Right atrium auricular region (tissue), 2 donors: ENCODE data around the gene IVNS1ABP. TPM values are rescaled to one million over a fixed set of nuclear protein-coding genes. Genes with fewer than 3 reads are reported as not detected.

Experiments
- DNase-seq: peaks from one replicate; pipeline ENCODE4 v3.0.0-alpha.2; 2019; ENCODE audit warnings: low spot score
- H3K27ac ChIP-seq, 2 donors: fragments of 200-600 bp; sonication (generic); 1 replicate in 1 of 2; 2 replicates in 1 of 2; pipeline ENCODE4 v1.5.1; 2016 to 2019
- H3K27me3 ChIP-seq, 2 donors: fragments of 200-600 bp; sonication (generic); one replicate each; pipeline versions ENCODE4 v1.5.1 to v1.6.0; 2017 to 2019
- H3K36me3 ChIP-seq: fragments of 200-600 bp; sonication (generic); one replicate; pipeline ENCODE4 v1.5.1; 2016
- H3K4me1 ChIP-seq, 2 donors: fragments of 200-600 bp; sonication (generic); one replicate each; pipeline versions ENCODE4 v1.5.1 to v1.6.0; 2017 to 2019
- H3K4me3 ChIP-seq, 2 donors: fragments of 200-600 bp; sonication (generic); 1 replicate in 1 of 2; 2 replicates in 1 of 2; pipeline ENCODE4 v1.5.1; 2017 to 2019; ENCODE audit warnings: mild to moderate bottlenecking in 1 of 2, moderate library complexity in 1 of 2
- H3K9me3 ChIP-seq, 2 donors: fragments of 200-600 bp; sonication (generic); one replicate each; pipeline ENCODE4 v1.5.1; 2019
- CTCF ChIP-seq, 2 donors: fragments of 200-600 bp; sonication (generic); IDR thresholded peaks; one replicate each; pipeline ENCODE4 v1.5.1; 2019; ENCODE audit warnings: antibody characterized with exemption in 2 of 2
- total RNA-seq, 2 donors: library from RNA; depleted of rRNA; stranded (reverse); fragments of >200 nt; gene quantifications; one replicate each; pipeline ENCODE4 v1.1.0, GENCODE V29; 2016

The IVNS1ABP gene
- total RNA-seq, 2 donors from 2014 or later: 20.6 to 21.3 TPM

- Histone ChIP-seq H3K4me3 (peak overlapping the region; percentile 80 to 85), H3K27me3 (no peaks in the 10 kb centered on the region), H3K9me3 (no peaks in the 10 kb centered on the region), H3K36me3 (no peaks in the 10 kb centered on the region), H3K27ac (peak overlapping the region; percentile 98 to 99), H3K4me1 (peaks cover 0 to 47% of the 10 kb centered on the region in 2 donors)
- no peak for DNase-seq
- no peak for TF ChIP-seq CTCF (IDR thresholded peaks at IDR 0.05)
Observed at GRCh38 chr1:185317886-185318310, 855 bp upstream of the IVNS1ABP start.

- Histone ChIP-seq H3K9me3 (no peaks in the 10 kb centered on the region), H3K36me3 (no peaks in the 10 kb centered on the region), H3K27ac (peak overlapping the region; percentile 98 to 99), H3K27me3 (no peaks in the 10 kb centered on the region), H3K4me1 (peaks cover 0 to 62% of the 10 kb centered on the region in 2 donors), H3K4me3 (peak overlapping the region; percentile 80 to 85)
- TF ChIP-seq CTCF (IDR thresholded peaks at IDR 0.05): no peak
- peak; percentile 93 for DNase-seq
Observed at GRCh38 chr1:185316163-185317033, 645 bp downstream of the IVNS1ABP start.

- Histone ChIP-seq H3K9me3 (no peaks in the 10 kb centered on the region), H3K4me1 (peaks cover 0 to 64% of the 10 kb centered on the region in 2 donors), H3K27ac (peak overlapping the region; percentile 98 to 99), H3K4me3 (peak overlapping the region; percentile 80 to 85), H3K27me3 (no peaks in the 10 kb centered on the region), H3K36me3 (peaks cover 5% of the 10 kb centered on the region)
- no peak for DNase-seq
- TF ChIP-seq CTCF (IDR thresholded peaks at IDR 0.05): no peak
Observed at GRCh38 chr1:185315445-185316071, 1.5 kb downstream of the IVNS1ABP start.

GRCh38 chr1:185314411-185314810, 2.6 kb downstream of the IVNS1ABP start:
- Histone ChIP-seq H3K27me3 (no peaks in the 10 kb centered on the region), H3K4me3 (peak overlapping the region in 1 of 2 donors; percentile 85), H3K9me3 (no peaks in the 10 kb centered on the region), H3K36me3 (peaks cover 10% of the 10 kb centered on the region), H3K4me1 (peaks cover 0 to 75% of the 10 kb centered on the region in 2 donors), H3K27ac (no peak overlapping the region)
- no peak for TF ChIP-seq CTCF (IDR thresholded peaks at IDR 0.05)
- no peak for DNase-seq

- DNase-seq: no peak
- Histone ChIP-seq H3K4me3 (no peak overlapping the region), H3K9me3 (no peaks in the 10 kb centered on the region), H3K4me1 (peaks cover 0 to 61% of the 10 kb centered on the region in 2 donors), H3K27me3 (no peaks in the 10 kb centered on the region), H3K27ac (no peak overlapping the region), H3K36me3 (peaks cover 26% of the 10 kb centered on the region)
- TF ChIP-seq CTCF (IDR thresholded peaks at IDR 0.05): no peak
Observed at GRCh38 chr1:185312361-185313138, 4.5 kb downstream of the IVNS1ABP start.
